HG03097 (cell line): ENCODE data around the gene CPA2.

Experiments
- ATAC-seq: cut with Tn5 transposase; IDR thresholded peaks from one replicate; pipeline ENCODE4 v1.9.1; 2021; ENCODE audit not compliant: unreplicated experiment, low FRiP score

CPA2 gene

GRCh38 chr7:130277763-130278643, 11.3 kb downstream of the CPA2 start:
- ATAC-seq, result no peak

- no peak for ATAC-seq
Measured at GRCh38 chr7:130278860-130279259, 12.2 kb downstream of the CPA2 start.

GRCh38 chr7:130279286-130279685, 12.6 kb downstream of the CPA2 start:
- no peak for ATAC-seq

DNA sequence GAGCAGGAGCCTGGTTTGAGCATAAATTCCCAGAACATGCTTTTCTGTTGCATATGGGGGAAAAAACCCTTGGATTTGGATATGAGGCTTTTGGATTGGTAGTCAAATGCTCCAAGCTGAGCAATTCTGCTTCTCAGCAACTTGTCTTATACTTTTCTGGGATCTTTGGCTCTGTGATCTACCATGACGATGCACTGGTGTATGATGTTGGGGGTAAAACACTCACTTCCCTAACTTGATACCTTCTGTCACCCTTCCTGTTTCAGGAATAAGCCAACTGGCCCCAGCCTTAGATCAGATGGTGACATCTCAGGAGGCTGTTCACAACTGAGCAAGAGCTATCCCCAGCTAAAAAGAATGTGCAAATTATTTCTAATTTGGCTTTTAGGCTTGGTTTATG, 13.2 kb downstream of the CPA2 start:
- ATAC-seq, result no peak

DNA sequence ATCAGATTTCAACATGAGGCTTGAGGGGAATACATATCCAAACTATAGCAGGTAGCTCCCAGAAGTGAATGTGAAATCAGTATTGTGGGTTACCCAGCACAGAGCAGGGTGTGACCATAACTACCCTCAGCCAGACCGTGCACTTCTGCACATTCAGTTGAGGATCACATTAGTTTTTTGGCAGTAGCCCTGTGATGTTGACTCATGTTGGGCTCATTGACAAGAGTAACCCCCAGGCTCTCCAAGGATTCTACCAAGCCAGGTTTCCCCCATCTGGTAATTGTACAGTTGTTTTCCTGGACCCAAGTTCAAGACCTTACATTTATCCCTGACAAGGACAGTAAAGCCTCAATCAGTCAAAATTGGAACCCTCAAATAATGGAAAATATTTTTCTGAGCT, 14.6 kb downstream of the CPA2 start:
- ATAC-seq, result no peak

- no peak for ATAC-seq
Measured at GRCh38 chr7:130286881-130287280, 20.2 kb downstream of the CPA2 start.

DNA sequence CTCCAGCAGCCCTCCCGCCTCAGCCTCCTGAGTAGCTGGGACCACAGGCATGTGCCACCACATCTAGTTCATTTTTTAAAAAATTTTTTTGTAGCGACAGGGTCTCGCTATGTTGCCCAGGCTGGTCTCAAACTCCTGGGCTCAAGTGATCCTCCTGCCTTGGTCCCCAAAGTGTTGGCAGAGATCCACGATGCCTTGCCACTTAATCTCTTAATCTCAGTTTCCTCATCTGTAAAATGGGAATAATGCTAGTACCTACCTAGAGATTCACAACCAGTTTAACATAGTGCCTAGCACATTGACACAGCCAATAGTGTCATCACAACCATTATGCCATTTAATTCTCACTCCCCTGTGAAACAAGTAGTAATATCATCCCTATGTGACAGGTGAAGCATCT, 21.5 kb downstream of the CPA2 start:
- ATAC-seq, result no peak

DNA sequence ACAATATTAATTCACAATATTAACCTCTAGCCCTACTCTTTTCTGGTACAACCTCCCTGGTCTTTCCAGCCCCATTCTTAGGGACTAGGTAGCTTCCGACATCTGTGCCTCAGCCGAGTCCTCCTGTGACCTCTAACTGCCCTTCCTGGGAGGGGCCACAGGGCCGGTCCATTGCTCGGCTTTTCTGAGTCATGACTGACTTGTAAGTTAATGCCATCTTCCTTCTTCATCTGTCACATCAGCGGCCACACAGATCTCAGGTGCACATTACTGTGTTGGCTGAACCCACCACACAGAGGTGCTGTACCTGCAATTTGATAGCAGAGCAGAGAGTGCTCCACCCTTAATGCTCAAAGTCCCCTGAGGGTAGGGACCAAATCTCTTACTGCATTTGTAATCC, 22.2 kb downstream of the CPA2 start:
- no peak for ATAC-seq

DNA sequence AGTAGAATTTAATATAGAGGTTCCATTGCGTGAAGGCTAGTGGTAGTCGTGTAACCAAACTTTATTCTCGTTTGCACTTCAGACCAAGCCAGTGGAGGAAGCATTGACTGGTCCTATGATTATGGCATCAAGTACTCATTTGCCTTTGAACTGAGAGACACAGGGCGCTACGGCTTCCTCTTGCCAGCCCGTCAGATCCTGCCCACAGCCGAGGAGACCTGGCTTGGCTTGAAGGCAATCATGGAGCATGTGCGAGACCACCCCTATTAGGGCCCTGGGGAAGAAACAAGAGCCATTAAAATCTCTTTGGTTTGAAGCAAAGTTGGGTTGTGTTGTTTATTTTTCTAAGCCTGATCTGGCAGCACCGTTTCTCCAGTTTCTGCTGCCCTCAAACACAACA, 22.8 kb downstream of the CPA2 start:
- ATAC-seq, result no peak

GRCh38 chr7:130290745-130291144, 24.1 kb downstream of the CPA2 start:
- ATAC-seq, result no peak

GRCh38 chr7:130292682-130293257, 26.1 kb downstream of the CPA2 start, which contains the start of gene CPA4:
Gene CPA4, plus strand, starts transcription at chr7:130293161. Its CDS starts 20 bp downstream, at chr7:130293181.
- ATAC-seq, result no peak

- no peak for ATAC-seq
Measured at GRCh38 chr7:130293521-130293920, 26.9 kb downstream of the CPA2 start.

GRCh38 chr7:130294314-130294713, 27.7 kb downstream of the CPA2 start:
- ATAC-seq, result no peak

GRCh38 chr7:130296221-130296951, 29.7 kb downstream of the CPA2 start:
- no peak for ATAC-seq

- ATAC-seq, result no peak
Measured at GRCh38 chr7:130297628-130298543, 31.2 kb downstream of the CPA2 start.

GRCh38 chr7:130298544-130299326, 32.1 kb downstream of the CPA2 start:
- ATAC-seq, result no peak

DNA sequence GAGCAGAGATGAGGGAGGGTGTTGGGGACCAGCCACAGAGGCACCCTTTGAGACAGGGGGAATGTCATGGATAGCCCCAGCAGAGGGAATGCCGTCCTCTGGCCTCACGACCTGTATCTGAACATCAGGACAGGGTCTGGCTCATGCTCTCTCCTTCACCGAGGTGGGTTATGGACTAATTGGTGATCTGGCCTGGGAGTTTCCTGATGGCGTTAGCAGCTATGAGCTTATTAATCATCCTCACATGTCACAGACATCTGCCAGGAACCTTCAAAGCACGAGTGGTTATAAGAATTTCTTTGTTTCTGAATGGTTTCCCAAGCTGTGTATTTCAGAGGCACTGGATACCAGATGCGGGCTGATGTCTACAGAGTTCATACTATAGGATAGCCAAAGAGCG, 33.2 kb downstream of the CPA2 start:
- ATAC-seq, result no peak

DNA sequence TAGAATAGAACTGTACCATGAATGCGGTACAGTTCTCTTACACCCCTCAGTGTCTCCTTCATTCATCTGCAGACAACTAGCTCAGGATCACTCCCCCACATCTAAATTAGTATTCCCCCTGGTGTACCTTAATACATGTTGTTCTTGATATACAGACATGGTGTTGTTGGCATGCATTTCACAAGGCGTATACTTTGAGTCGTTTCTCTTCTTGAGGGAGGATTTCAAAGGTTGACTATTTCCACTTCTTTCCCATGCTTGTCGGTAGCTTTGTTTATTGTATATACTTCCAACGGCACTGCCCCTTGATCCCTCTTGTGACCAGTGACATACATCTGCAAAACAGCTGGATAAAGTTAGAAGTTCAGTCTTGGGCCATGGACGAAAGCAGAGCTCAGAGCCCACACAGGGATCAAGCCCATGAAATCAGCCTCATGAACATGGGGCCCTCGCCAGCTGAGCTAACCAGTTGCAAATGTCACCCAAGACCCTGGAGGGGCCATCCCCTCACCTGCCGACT, 34.9 kb downstream of the CPA2 start:
- no peak for ATAC-seq

GRCh38 chr7:130302649-130303048, 36.0 kb downstream of the CPA2 start:
- ATAC-seq, result no peak
